IMR-90 (cell line): ENCODE data around the gene RNF144A. TPM values are rescaled to one million over a fixed set of nuclear protein-coding genes. Genes with fewer than 3 reads are reported as not detected.

Experiments
- ATAC-seq: fragments of 200-7000 bp; cut with Tn5 transposase; 2 replicates; pipeline ENCODE4 v1.9.1; 2020; ENCODE audit warnings: low read depth, mild to moderate bottlenecking, moderate library complexity
- BruUV-seq: library from RNA; stranded (reverse); fragments of 400-500 nt; replicated peaks from 2 replicates; lab custom pipeline; 2021; lab: Mats Ljungman, UMichigan
- CTCF ChIA-PET: fragments of 300-600 bp; formaldehyde crosslinking; extraction: SDS; loops from one replicate; lab custom pipeline; 2021; ENCODE audit warnings: antibody characterized with exemption; lab: Yijun Ruan, JAX
- POLR2A ChIA-PET: fragments of 300-600 bp; sonication (Branson Sonifier 250); formaldehyde crosslinking; loops from one replicate; lab custom pipeline; 2022; ENCODE audit warnings: antibody characterized with exemption; ENCODE audit not compliant: unreplicated experiment; lab: Charles Lee
- DNase-seq: peaks from one replicate; pipeline ENCODE4 v3.0.0; 2013
- H2AFZ ChIP-seq: replicated peaks from 2 replicates; pipeline ENCODE3; 2013; ENCODE audit warnings: low read length, mild to moderate bottlenecking; ENCODE audit not compliant: poor library complexity
- H2AK5ac ChIP-seq: 2 replicates; pipeline ENCODE4 v1.6.1; 2013; ENCODE audit warnings: low read depth, low read length, inconsistent platforms
- H2AK9ac ChIP-seq: replicated peaks from 2 replicates; pipeline ENCODE3; 2013; ENCODE audit warnings: mild to moderate bottlenecking, low read depth, low read length, moderate library complexity; ENCODE audit not compliant: poor library complexity
- H2BK120ac ChIP-seq: 2 replicates; pipeline ENCODE4 v1.6.1; 2013; ENCODE audit warnings: low read depth, low read length, inconsistent platforms
- H2BK15ac ChIP-seq: 3 replicates; pipeline ENCODE4 v1.6.1; 2013; ENCODE audit warnings: low read depth, low read length, inconsistent platforms
- H2BK20ac ChIP-seq: 2 replicates; pipeline ENCODE4 v1.6.1; 2013; ENCODE audit warnings: low read depth, mild to moderate bottlenecking, inconsistent platforms, low read length, moderate library complexity
- H2BK5ac ChIP-seq: 2 replicates; pipeline ENCODE4 v1.6.1; 2013; ENCODE audit warnings: mild to moderate bottlenecking, low read depth, low read length, inconsistent platforms; ENCODE audit not compliant: poor library complexity, severe bottlenecking
- H3K14ac ChIP-seq: replicated peaks from 2 replicates; pipeline ENCODE4 v1.6.1; 2013; ENCODE audit warnings: low read depth, low read length, inconsistent platforms
- H3K18ac ChIP-seq: 2 replicates; pipeline ENCODE4 v1.6.1; 2013; ENCODE audit warnings: low read depth, low read length, control low read depth
- H3K23ac ChIP-seq: 2 replicates; pipeline ENCODE4 v1.6.1; 2013; ENCODE audit warnings: low read depth, low read length, inconsistent platforms
- H3K27ac ChIP-seq: 2 replicates; pipeline ENCODE4 v1.5.1; 2013; ENCODE audit warnings: mild to moderate bottlenecking, control low read depth, low read length; ENCODE audit not compliant: insufficient read depth
- H3K27me3 ChIP-seq: 2 replicates; pipeline ENCODE4 v1.6.1; 2013; ENCODE audit warnings: low read length; ENCODE audit not compliant: control insufficient read depth, insufficient read depth
- H3K36me3 ChIP-seq: 2 replicates; pipeline ENCODE4 v1.6.1; 2013; ENCODE audit warnings: low read length, mixed read lengths; ENCODE audit not compliant: control insufficient read depth, insufficient read depth
- H3K4ac ChIP-seq: 2 replicates; pipeline ENCODE4 v1.6.1; 2013; ENCODE audit warnings: low read depth, low read length, inconsistent platforms
- H3K4me1 ChIP-seq: 2 replicates; pipeline ENCODE4 v1.6.1; 2013; ENCODE audit warnings: low read length, mixed read lengths; ENCODE audit not compliant: control insufficient read depth, insufficient read depth
- H3K4me2 ChIP-seq: 2 replicates; pipeline ENCODE4 v1.6.1; 2013; ENCODE audit warnings: low read depth, mild to moderate bottlenecking, control low read depth, low read length, moderate library complexity
- H3K4me3 ChIP-seq: 2 replicates; pipeline ENCODE4 v1.5.1; 2013; ENCODE audit warnings: low read depth, mild to moderate bottlenecking, control low read depth, low read length, moderate library complexity; ENCODE audit not compliant: insufficient read depth
- H3K56ac ChIP-seq: 2 replicates; pipeline ENCODE4 v1.6.1; 2013; ENCODE audit warnings: low read length, inconsistent platforms; ENCODE audit not compliant: insufficient read depth; ENCODE audit errors: extremely low read depth
- H3K79me1 ChIP-seq, 2 experiments: 2 replicates each; pipeline ENCODE4 v1.6.1; 2013; ENCODE audit warnings: low read length in 2 of 2, inconsistent platforms in 1 of 2, low read depth in 1 of 2
- H3K9ac ChIP-seq: 2 replicates; pipeline ENCODE4 v1.6.1; 2013; ENCODE audit warnings: low read depth, low read length, control low read depth
- H3K9me1 ChIP-seq: 2 replicates; pipeline ENCODE4 v1.6.1; 2013; ENCODE audit warnings: low read length, inconsistent platforms; ENCODE audit not compliant: insufficient read depth
- H3K9me3 ChIP-seq: 2 replicates; pipeline ENCODE4 v1.6.1; 2013; ENCODE audit warnings: low read length; ENCODE audit not compliant: control insufficient read depth, insufficient read depth
- H4K20me1 ChIP-seq: 2 replicates; pipeline ENCODE4 v1.6.1; 2013; ENCODE audit warnings: low read length, inconsistent platforms; ENCODE audit not compliant: insufficient read depth
- H4K5ac ChIP-seq: 2 replicates; pipeline ENCODE4 v1.6.1; 2013; ENCODE audit warnings: mild to moderate bottlenecking, low read depth, low read length, control low read depth
- H4K8ac ChIP-seq, 2 experiments: 2 replicates each; pipeline ENCODE4 v1.6.1; 2013; ENCODE audit warnings: low read depth in 2 of 2, low read length in 2 of 2, control low read depth in 1 of 2, inconsistent platforms in 1 of 2
- H4K91ac ChIP-seq: 2 replicates; pipeline ENCODE4 v1.6.1; 2013; ENCODE audit warnings: low read depth, low read length, inconsistent platforms; ENCODE audit not compliant: insufficient read depth
- BHLHE40 ChIP-seq: fragments of 150-350 bp; IDR thresholded peaks from 2 replicates; pipeline ENCODE4 v1.6.1; 2016; ENCODE audit warnings: mild to moderate bottlenecking, low read depth, low read length
- CEBPB ChIP-seq: IDR thresholded peaks from 2 replicates; pipeline ENCODE4 v1.6.1; 2012; ENCODE audit warnings: low read depth, low read length, improper control_type of control experiment
- CHD1 ChIP-seq: IDR thresholded peaks from 2 replicates; pipeline ENCODE4 v1.6.1; 2012; ENCODE audit warnings: low read depth, low read length, improper control_type of control experiment
- FOS ChIP-seq: fragments of 150-350 bp; IDR thresholded peaks from 2 replicates; pipeline ENCODE4 v1.6.1; 2016; ENCODE audit warnings: low read depth, low read length
- MAFK ChIP-seq: IDR thresholded peaks from 2 replicates; pipeline ENCODE4 v1.6.1; 2012; ENCODE audit warnings: low read depth, low read length, improper control_type of control experiment
- MAZ ChIP-seq: IDR thresholded peaks from 2 replicates; pipeline ENCODE4 v1.6.1; 2012; ENCODE audit warnings: low read depth, mild to moderate bottlenecking, low read length, improper control_type of control experiment, moderate library complexity, borderline replicate concordance
- MXI1 ChIP-seq: IDR thresholded peaks from 2 replicates; pipeline ENCODE4 v1.6.1; 2012; ENCODE audit warnings: low read depth, mild to moderate bottlenecking, low read length, moderate library complexity, borderline replicate concordance
- NFE2L2 ChIP-seq: fragments of 150-350 bp; IDR thresholded peaks from 2 replicates; pipeline ENCODE4 v1.6.1; 2016; ENCODE audit warnings: low read depth, mild to moderate bottlenecking, low read length
- POLR2A ChIP-seq: IDR thresholded peaks from 2 replicates; pipeline ENCODE4 v1.6.1; 2012; ENCODE audit warnings: mild to moderate bottlenecking, low read depth, low read length
- RAD21 ChIP-seq: IDR thresholded peaks from 2 replicates; pipeline ENCODE4 v1.6.1; 2012; ENCODE audit warnings: low read length, improper control_type of control experiment
- RCOR1 ChIP-seq: IDR thresholded peaks from 2 replicates; pipeline ENCODE4 v1.6.1; 2012; ENCODE audit warnings: mild to moderate bottlenecking, low read length, improper control_type of control experiment; ENCODE audit not compliant: insufficient replicate concordance
- RFX5 ChIP-seq: IDR thresholded peaks from 2 replicates; pipeline ENCODE4 v1.8.0; 2012; ENCODE audit warnings: low read depth, mild to moderate bottlenecking, low read length, moderate library complexity
- SMC3 ChIP-seq: fragments of 150-350 bp; IDR thresholded peaks from 2 replicates; pipeline ENCODE4 v1.6.1; 2016; ENCODE audit warnings: low read depth, mild to moderate bottlenecking, antibody characterized with exemption, low read length, moderate library complexity
- WGBS, 2 experiments: methylation state at CpG; one replicate each; pipeline versions ENCODE4 v1.1.5 to v1.1.7; 2013; ENCODE audit warnings: missing lambda C conversion rate in 2 of 2; ENCODE audit not compliant: insufficient read length in 1 of 2; ENCODE audit errors: extremely low coverage in 2 of 2; 5-methylcytosine and 5-hydroxymethylcytosine counted together
- dilution Hi-C: fragments of 300-500 bp; cut with HindIII; formaldehyde crosslinking; loops from one replicate; pipeline ENCODE4 v1.14.3; 2018; ENCODE audit warnings: low sequenced_read_pairs; ENCODE audit not compliant: unreplicated experiment
- in situ Hi-C: fragments of 300-500 bp; cut with MboI; formaldehyde crosslinking; loops from 3 replicates; pipeline ENCODE4 v1.14.3; 2019; ENCODE audit warnings: low sequenced_read_pairs, inconsistent platforms, mixed read lengths
- intact Hi-C: fragments of 100-400 bp; cut with micrococcal nuclease; formaldehyde crosslinking; loops from 2 replicates; pipeline ENCODE4 v1.10.0; 2022
- polyA plus RNA-seq, 3 experiments: library from polyadenylated mRNA; depleted of rRNA; stranded (reverse); fragments of >200 nt; gene quantifications; 2 replicates each; pipeline ENCODE4 v1.2.3, GENCODE V29; 2012; ENCODE audit warnings: low replicate concordance in 1 of 3
- total RNA-seq: library from RNA; depleted of rRNA; stranded (reverse); fragments of >200 nt; gene quantifications from 2 replicates; pipeline ENCODE4 v1.2.3, GENCODE V29; 2012
- TF ChIP-seq, protein P1 (sequence below): conservative IDR thresholded peaks from 2 replicates; pipeline ENCODE4 v1.5.1; 2012; ENCODE audit warnings: mild to moderate bottlenecking, low read depth, low read length, improper control_type of control experiment
- TF ChIP-seq, protein P2 (sequence below): fragments of 150-350 bp; IDR thresholded peaks from 2 replicates; pipeline ENCODE4 v1.6.1; 2016; ENCODE audit warnings: low read depth, mild to moderate bottlenecking, low read length, moderate library complexity, borderline replicate concordance
- TF ChIP-seq, protein P3 (sequence below): fragments of 150-350 bp; IDR thresholded peaks from 2 replicates; pipeline ENCODE4 v1.6.1; 2017; ENCODE audit warnings: mild to moderate bottlenecking, antibody characterized with exemption, low read length, low read depth

RNF144A gene
- total and polyA plus RNA-seq, 2 of the 4 experiments (the other 2 are of a cell fraction): 0.18 to 0.26 TPM

DNA sequence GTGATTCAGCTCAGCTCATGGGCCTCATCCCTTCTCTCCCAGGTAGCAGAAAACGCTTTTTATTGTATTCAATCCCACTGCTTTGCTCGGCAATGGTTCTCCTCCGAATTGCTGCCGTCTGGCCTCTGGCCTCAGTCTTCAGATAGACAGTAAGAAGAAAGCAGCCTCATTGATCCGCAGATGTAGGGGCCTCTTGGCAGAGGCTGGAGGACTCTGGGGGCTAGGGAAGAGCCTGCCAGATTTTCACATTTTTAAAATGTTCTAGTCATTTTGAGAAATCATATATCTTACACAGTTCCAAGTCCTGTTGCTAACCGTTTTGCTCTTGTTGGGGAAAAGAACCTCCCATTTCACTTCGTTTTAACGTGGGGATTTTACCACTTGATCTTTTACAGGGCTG, 123.3 kb downstream of the RNF144A start:
- dilution Hi-C loops: no loop called here
- CTCF ChIA-PET: no interaction called here

More for the DNA sequence above, 123.3 kb downstream of the RNF144A start:
- H4K20me1 ChIP-seq: no peaks in the 10 kb centered on the region
- DNase-seq (no peak), ATAC-seq (no peak)
- no TSS peak for BruUV-seq
- POLR2A ChIA-PET: no interaction called here
- no peak overlapping the region for H4K91ac ChIP-seq
- in situ Hi-C loops: no loop called here
- no peak overlapping the region for H2BK5ac ChIP-seq
- H2BK15ac ChIP-seq: no peak overlapping the region
- H3K4me3 ChIP-seq: no peak overlapping the region
- intact Hi-C loops: loop anchor here (5.0 kb wide), 1 partner anchor 123 kb away; the partner anchor contains the start of gene RNF144A
- whole genome bisulfite sequencing, 2 experiments: 60% methylated on average over 4 of the region's 8 CpGs; no CpG with 5 or more reads in 1 of the 2 experiments
- H2BK20ac ChIP-seq: no peak overlapping the region
- H3K4me1 ChIP-seq: no peaks in the 10 kb centered on the region
- no peak overlapping the region for H3K14ac ChIP-seq
- H3K23ac ChIP-seq: no peak overlapping the region
- no peak overlapping the region for H3K9ac ChIP-seq
- no peak overlapping the region for H3K56ac ChIP-seq
- H2AK9ac ChIP-seq: no peak overlapping the region
- H2BK120ac ChIP-seq: no peak overlapping the region
- no peak overlapping the region for H3K4ac ChIP-seq
- no peak overlapping the region for H3K4me2 ChIP-seq
- TF ChIP-seq RAD21: no peak
- TF ChIP-seq FOS: no peak
- no peak for TF ChIP-seq RCOR1
- TF ChIP-seq MXI1: no peak
- no peak for TF ChIP-seq POLR2A
- TF ChIP-seq CEBPB: no peak
- no peak for TF ChIP-seq SMC3
- no peak for TF ChIP-seq RFX5
- no peak for TF ChIP-seq MAZ
- TF ChIP-seq CHD1: no peak
- TF ChIP-seq MAFK: no peak
- TF ChIP-seq BHLHE40: no peak
- TF ChIP-seq, protein P1, sequence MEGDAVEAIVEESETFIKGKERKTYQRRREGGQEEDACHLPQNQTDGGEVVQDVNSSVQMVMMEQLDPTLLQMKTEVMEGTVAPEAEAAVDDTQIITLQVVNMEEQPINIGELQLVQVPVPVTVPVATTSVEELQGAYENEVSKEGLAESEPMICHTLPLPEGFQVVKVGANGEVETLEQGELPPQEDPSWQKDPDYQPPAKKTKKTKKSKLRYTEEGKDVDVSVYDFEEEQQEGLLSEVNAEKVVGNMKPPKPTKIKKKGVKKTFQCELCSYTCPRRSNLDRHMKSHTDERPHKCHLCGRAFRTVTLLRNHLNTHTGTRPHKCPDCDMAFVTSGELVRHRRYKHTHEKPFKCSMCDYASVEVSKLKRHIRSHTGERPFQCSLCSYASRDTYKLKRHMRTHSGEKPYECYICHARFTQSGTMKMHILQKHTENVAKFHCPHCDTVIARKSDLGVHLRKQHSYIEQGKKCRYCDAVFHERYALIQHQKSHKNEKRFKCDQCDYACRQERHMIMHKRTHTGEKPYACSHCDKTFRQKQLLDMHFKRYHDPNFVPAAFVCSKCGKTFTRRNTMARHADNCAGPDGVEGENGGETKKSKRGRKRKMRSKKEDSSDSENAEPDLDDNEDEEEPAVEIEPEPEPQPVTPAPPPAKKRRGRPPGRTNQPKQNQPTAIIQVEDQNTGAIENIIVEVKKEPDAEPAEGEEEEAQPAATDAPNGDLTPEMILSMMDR: no peak
- TF ChIP-seq, protein P2, sequence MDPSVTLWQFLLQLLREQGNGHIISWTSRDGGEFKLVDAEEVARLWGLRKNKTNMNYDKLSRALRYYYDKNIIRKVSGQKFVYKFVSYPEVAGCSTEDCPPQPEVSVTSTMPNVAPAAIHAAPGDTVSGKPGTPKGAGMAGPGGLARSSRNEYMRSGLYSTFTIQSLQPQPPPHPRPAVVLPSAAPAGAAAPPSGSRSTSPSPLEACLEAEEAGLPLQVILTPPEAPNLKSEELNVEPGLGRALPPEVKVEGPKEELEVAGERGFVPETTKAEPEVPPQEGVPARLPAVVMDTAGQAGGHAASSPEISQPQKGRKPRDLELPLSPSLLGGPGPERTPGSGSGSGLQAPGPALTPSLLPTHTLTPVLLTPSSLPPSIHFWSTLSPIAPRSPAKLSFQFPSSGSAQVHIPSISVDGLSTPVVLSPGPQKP: no peak
- TF ChIP-seq, protein P3, sequence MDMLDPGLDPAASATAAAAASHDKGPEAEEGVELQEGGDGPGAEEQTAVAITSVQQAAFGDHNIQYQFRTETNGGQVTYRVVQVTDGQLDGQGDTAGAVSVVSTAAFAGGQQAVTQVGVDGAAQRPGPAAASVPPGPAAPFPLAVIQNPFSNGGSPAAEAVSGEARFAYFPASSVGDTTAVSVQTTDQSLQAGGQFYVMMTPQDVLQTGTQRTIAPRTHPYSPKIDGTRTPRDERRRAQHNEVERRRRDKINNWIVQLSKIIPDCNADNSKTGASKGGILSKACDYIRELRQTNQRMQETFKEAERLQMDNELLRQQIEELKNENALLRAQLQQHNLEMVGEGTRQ: no peak
- no peak for TF ChIP-seq NFE2L2
- no peak overlapping the region for H4K5ac ChIP-seq
- H3K27me3 ChIP-seq: no peaks in the 10 kb centered on the region
- no peak overlapping the region for H2AK5ac ChIP-seq
- no peaks in the 10 kb centered on the region; the same call in 1 of the 2 replicates for H3K9me3 ChIP-seq
- no peak overlapping the region for H3K18ac ChIP-seq
- H3K9me1 ChIP-seq: no peaks in the 10 kb centered on the region; the same call in 1 of the 2 replicates
- no peak overlapping the region for H3K27ac ChIP-seq
- H4K8ac ChIP-seq: no peak overlapping the region
- no peak overlapping the region for H2AFZ ChIP-seq
- H3K36me3 ChIP-seq: no peaks in the 10 kb centered on the region
- no peaks in the 10 kb centered on the region for H3K79me1 ChIP-seq
